Measurements from ENCODE around the gene LGR4. TPM values are rescaled to one million over a fixed set of nuclear protein-coding genes. Genes with fewer than 3 reads are reported as not detected.

Gene LGR4
- total and polyA plus RNA-seq, 2 donors = 6.8 to 8.2 TPM

DNA sequence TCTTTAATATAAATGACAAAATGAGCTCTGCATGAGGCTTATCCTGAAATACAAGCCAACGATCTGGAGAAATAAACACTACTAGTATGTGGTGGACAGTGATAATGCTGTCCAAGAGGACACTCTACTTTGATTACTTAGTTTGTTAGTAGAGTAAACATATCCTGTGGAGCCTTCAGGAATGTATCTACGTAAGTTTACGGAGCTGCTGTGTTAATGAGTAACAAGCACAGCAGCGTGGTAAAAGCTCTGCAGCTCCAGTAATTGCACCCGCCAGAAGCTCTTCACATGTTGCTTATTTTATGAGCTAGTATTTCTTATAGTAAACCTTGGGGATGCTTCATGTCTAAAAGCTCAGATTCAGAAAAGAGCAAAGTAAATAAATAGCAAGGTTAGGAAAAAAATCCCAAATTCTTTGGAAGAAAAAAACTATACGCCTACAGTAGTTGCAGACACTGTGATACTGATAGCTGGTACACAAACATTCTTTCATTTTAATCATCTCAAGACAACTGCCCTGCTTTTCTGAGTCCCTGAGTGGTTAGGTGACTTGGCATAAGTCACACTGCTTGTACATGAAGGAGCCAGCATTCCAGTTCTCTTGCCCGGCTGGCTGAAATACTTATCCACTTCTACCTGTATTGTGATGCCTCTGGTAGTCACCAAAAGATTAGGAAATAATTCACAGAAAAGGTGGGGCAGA lies 76.9 kb downstream of the LGR4 start:
- DNase-seq (ENCODE audit: low read depth in 6 of 9, low spot score in 9 of 9) = no peak
- Histone ChIP-seq H3K36me3 (ENCODE audit: control insufficient read depth in 2 of 2, insufficient read depth in 2 of 2, low read length in 1 of 2) (no peaks in the 10 kb centered on the region), H3K27me3 (ENCODE audit: control insufficient read depth in 2 of 2, insufficient read depth in 1 of 2, low read length in 1 of 2) (no peaks in the 10 kb centered on the region), H3K4me1 (ENCODE audit: control insufficient read depth in 2 of 2, insufficient read depth in 2 of 2, low read length in 2 of 2) (no peaks in the 10 kb centered on the region), H3K9me3 (ENCODE audit: control insufficient read depth in 2 of 2, insufficient read depth in 1 of 2, low read length in 1 of 2) (no peaks in the 10 kb centered on the region), H3K27ac (ENCODE audit: low read depth in 1 of 2, low read length in 1 of 2) (no peak overlapping the region), H3K4me3 (ENCODE audit: low read length in 2 of 2) (no peak overlapping the region)
- WGBS = 91% methylated on average over 7 of the region's 7 CpGs

DNA sequence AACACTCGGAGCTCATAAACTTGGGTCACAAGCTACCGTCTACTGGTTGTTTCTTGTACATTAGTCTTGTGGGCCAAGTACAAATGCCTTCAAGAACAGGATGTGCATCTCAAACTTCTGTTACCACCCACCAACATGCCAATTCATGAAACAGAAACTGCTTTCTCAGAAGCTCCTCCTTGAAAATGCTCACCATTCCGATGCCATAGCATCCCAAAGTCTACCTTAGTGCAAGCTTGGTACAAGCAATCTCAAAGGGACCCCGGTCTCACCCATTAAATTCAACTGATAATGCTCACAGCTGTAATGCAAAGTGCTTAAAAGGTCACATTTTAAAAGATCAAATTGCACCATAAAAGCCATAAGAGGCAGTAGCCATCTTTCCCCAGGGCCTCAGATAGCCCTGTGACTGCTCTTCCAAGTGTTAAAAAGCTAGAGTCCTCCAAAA lies 77.8 kb downstream of the LGR4 start:
- H3K27me3 ChIP-seq (ENCODE audit: control insufficient read depth in 2 of 2, insufficient read depth in 1 of 2, low read length in 1 of 2) = no peaks in the 10 kb centered on the region
- no peaks in the 10 kb centered on the region for H3K36me3 ChIP-seq (ENCODE audit: control insufficient read depth in 2 of 2, insufficient read depth in 2 of 2, low read length in 1 of 2)
- H3K27ac ChIP-seq (ENCODE audit: low read depth in 1 of 2, low read length in 1 of 2) = peak overlapping the region in 1 of 2 donors; percentile 20
- 88% methylated on average over 4 of the region's 4 CpGs for WGBS
- H3K4me1 ChIP-seq (ENCODE audit: control insufficient read depth in 2 of 2, insufficient read depth in 2 of 2, low read length in 2 of 2) = no peaks in the 10 kb centered on the region
- no peaks in the 10 kb centered on the region for H3K9me3 ChIP-seq (ENCODE audit: control insufficient read depth in 2 of 2, insufficient read depth in 1 of 2, low read length in 1 of 2)
- no peak overlapping the region for H3K4me3 ChIP-seq (ENCODE audit: low read length in 2 of 2)
- no peak for DNase-seq (ENCODE audit: low read depth in 6 of 9, low spot score in 9 of 9)

DNA sequence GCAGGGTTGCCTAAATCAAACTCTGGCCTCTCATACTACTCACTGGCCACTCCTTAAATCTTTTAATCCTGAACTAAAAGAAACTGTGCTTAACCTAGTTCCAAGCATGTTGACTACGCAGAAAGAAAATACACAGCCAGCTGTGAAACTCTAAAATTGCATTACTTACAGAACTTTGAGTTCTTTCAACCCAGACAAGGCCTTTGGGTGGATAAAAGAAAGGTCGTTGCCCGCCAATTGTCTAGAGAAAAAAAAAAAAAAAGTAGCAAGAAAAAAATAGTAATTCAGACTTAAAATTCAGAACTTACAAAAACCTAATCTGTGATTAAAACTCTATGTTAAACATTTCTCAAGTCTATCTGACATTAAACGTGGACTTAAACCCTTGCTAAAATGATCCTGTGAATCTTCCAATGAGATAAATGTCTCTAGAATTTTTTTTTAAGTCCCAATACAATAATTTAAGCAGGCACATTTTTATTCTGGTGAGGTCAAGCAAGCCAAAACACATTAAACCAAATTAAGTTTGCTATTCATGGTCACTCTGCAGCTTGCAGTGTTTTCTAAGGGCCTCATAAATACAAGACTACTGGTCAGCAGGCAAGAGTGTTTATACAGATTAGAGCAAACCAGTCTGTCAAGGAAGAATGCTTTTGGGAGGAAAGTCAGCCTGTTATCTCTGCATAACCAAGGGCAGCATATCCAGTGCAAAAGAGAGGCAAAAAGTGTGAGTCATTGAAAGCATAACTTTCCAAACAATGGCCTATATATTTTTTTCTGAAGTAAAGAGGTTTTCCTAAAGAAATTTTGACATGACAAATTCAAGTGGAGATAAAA lies 80.1 kb downstream of the LGR4 start:
- H3K4me3 ChIP-seq (ENCODE audit: low read length in 2 of 2) = no peak overlapping the region
- no peak overlapping the region for H3K27ac ChIP-seq (ENCODE audit: low read depth in 1 of 2, low read length in 1 of 2)
- H3K4me1 ChIP-seq (ENCODE audit: control insufficient read depth in 2 of 2, insufficient read depth in 2 of 2, low read length in 2 of 2) = no peaks in the 10 kb centered on the region
- H3K36me3 ChIP-seq (ENCODE audit: control insufficient read depth in 2 of 2, insufficient read depth in 2 of 2, low read length in 1 of 2) = no peaks in the 10 kb centered on the region
- DNase-seq (ENCODE audit: low read depth in 6 of 9, low spot score in 9 of 9) = no peak
- 92% methylated on average over 4 of the region's 4 CpGs for WGBS
- no peaks in the 10 kb centered on the region for H3K9me3 ChIP-seq (ENCODE audit: control insufficient read depth in 2 of 2, insufficient read depth in 1 of 2, low read length in 1 of 2)
- no peaks in the 10 kb centered on the region for H3K27me3 ChIP-seq (ENCODE audit: control insufficient read depth in 2 of 2, insufficient read depth in 1 of 2, low read length in 1 of 2)

DNA sequence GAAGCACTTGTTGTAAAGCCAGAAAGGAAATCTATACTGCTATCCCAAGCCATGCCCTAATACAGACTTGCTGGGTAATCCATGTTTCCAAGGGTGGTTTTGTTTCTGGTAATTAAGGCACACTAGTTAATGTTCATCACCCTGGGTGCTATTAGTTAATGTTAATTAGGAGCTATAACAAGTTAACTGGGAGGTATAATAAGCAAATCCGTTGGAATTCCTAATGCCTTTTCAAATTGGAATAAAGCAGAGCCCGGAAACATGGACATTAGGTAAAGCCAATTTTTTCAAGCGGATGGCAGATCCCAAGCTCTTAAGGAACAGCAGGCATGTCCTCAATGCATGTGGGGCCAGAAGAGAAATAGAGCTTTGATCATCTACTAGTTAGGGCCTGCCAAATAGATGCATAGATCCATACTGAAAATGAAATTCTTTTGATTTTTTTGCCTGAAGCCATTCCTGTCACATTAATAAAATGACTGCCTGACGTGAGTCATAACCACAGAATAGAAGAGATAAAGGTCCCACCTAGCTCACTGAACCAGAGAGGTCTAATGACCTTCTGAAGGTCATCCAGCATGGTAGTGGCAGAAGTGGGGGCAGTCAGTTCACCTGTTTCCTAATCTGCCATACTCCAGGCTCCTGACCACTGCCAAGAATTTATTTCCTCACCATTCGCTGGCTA lies 81.1 kb downstream of the LGR4 start:
- Histone ChIP-seq H3K4me1 (ENCODE audit: control insufficient read depth in 2 of 2, insufficient read depth in 2 of 2, low read length in 2 of 2) (no peaks in the 10 kb centered on the region), H3K4me3 (ENCODE audit: low read length in 2 of 2) (no peak overlapping the region), H3K36me3 (ENCODE audit: control insufficient read depth in 2 of 2, insufficient read depth in 2 of 2, low read length in 1 of 2) (no peaks in the 10 kb centered on the region), H3K9me3 (ENCODE audit: control insufficient read depth in 2 of 2, insufficient read depth in 1 of 2, low read length in 1 of 2) (no peaks in the 10 kb centered on the region), H3K27ac (ENCODE audit: low read depth in 1 of 2, low read length in 1 of 2) (no peak overlapping the region), H3K27me3 (ENCODE audit: control insufficient read depth in 2 of 2, insufficient read depth in 1 of 2, low read length in 1 of 2) (no peaks in the 10 kb centered on the region)
- WGBS = 93% methylated on average over 5 of the region's 5 CpGs
- DNase-seq (ENCODE audit: low read depth in 6 of 9, low spot score in 9 of 9) = no peak

DNA sequence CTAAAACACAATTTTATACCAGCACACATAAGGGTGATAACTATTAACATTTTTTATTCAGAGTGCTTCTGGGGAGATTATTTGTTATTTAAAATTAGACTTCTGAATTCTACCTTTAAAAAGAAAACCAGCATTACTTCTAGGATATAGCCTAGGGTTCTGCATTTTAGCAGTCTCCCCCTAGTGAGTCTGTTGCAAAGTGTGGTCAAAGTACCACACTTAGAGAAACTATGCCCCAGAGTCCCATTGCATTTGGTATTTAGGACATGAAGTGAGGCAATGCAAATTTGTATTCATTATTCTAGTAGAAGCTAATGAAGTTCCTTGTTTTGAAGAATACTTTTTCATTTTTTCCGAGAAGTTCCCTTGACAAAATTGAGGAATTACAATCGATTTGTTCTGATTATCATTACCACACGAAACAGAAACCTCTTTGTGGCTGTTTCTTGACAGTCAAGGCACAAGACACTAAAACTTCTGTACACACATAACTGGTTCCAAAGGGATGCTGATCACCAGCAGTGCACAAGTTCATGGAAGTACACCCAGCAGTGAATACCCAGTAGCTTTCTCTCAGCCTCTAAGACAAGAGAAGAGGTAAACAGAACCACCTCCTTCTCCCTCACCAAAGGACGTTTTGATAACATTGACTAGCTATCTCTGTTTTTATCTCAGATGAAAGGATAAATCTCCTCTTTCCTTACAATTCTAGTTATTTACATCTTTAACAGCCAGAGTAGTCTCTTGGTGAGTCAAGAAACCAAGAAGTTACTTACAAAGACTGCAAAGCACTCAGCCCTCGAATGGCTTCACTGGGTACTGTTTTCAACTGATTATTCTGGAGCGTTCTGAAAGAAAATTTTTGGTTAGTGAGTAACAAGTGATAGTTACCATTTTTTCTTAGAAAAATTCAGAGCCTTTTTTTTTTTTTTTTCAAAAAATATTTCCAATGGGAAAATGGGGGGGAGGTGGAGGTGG lies 82.0 kb downstream of the LGR4 start:
- Histone ChIP-seq H3K4me1 (ENCODE audit: control insufficient read depth in 2 of 2, insufficient read depth in 2 of 2, low read length in 2 of 2) (no peaks in the 10 kb centered on the region), H3K36me3 (ENCODE audit: control insufficient read depth in 2 of 2, insufficient read depth in 2 of 2, low read length in 1 of 2) (no peaks in the 10 kb centered on the region), H3K27me3 (ENCODE audit: control insufficient read depth in 2 of 2, insufficient read depth in 1 of 2, low read length in 1 of 2) (no peaks in the 10 kb centered on the region), H3K27ac (ENCODE audit: low read depth in 1 of 2, low read length in 1 of 2) (no peak overlapping the region), H3K4me3 (ENCODE audit: low read length in 2 of 2) (no peak overlapping the region), H3K9me3 (ENCODE audit: control insufficient read depth in 2 of 2, insufficient read depth in 1 of 2, low read length in 1 of 2) (no peaks in the 10 kb centered on the region)
- 92% methylated on average over 6 of the region's 6 CpGs for WGBS
- no peak for DNase-seq (ENCODE audit: low read depth in 6 of 9, low spot score in 9 of 9)

DNA sequence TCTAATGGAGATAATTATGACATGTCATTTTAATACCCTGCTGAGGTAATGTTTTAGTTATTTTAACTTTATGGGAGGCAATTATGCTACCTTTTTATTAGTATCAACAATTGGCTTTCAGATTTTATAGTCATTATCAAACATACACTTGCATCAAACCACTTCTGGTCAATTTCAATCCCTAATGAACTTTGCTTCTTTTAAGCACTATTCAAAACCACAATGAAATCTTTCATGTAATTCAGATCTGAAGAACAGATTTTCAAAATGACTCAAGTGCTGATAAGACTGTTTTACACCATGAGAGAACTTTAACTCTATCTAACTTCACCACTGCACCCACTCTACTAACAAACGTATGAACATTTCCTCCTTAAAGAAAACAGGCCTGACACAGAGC lies 83.7 kb downstream of the LGR4 start:
- no peaks in the 10 kb centered on the region for H3K4me1 ChIP-seq (ENCODE audit: control insufficient read depth in 2 of 2, insufficient read depth in 2 of 2, low read length in 2 of 2)
- DNase-seq (ENCODE audit: low read depth in 6 of 9, low spot score in 9 of 9) = no peak

DNA sequence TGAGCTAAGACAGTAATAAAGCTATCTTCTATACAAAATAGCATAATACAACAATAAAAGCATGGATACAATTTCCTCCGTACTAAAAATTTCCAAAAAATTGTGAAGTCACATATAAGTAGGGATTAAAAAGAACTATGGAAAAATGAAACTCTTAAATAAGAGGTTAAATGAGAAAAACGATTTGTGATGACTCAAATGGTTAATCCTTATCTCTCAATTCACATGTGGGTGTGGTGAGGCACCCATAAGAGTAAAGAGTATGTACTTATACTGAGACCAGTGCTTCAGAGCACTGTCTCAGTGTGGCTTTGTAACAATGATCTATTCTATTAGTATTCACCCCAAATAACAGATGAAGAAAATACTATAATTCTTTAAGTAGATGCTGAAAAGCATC lies 84.6 kb downstream of the LGR4 start:
- 75% methylated on average over 2 of the region's 2 CpGs for WGBS
- Histone ChIP-seq H3K4me3 (ENCODE audit: low read length in 2 of 2) (no peak overlapping the region), H3K9me3 (ENCODE audit: control insufficient read depth in 2 of 2, insufficient read depth in 1 of 2, low read length in 1 of 2) (no peaks in the 10 kb centered on the region), H3K36me3 (ENCODE audit: control insufficient read depth in 2 of 2, insufficient read depth in 2 of 2, low read length in 1 of 2) (no peaks in the 10 kb centered on the region), H3K27ac (ENCODE audit: low read depth in 1 of 2, low read length in 1 of 2) (no peak overlapping the region), H3K27me3 (ENCODE audit: control insufficient read depth in 2 of 2, insufficient read depth in 1 of 2, low read length in 1 of 2) (no peaks in the 10 kb centered on the region), H3K4me1 (ENCODE audit: control insufficient read depth in 2 of 2, insufficient read depth in 2 of 2, low read length in 2 of 2) (no peaks in the 10 kb centered on the region)
- DNase-seq (ENCODE audit: low read depth in 6 of 9, low spot score in 9 of 9) = no peak

More for the DNA sequence above, 83.7 kb downstream of the LGR4 start:
- Histone ChIP-seq H3K9me3 (ENCODE audit: control insufficient read depth in 2 of 2, insufficient read depth in 1 of 2, low read length in 1 of 2) (no peaks in the 10 kb centered on the region), H3K36me3 (ENCODE audit: control insufficient read depth in 2 of 2, insufficient read depth in 2 of 2, low read length in 1 of 2) (no peaks in the 10 kb centered on the region), H3K27me3 (ENCODE audit: control insufficient read depth in 2 of 2, insufficient read depth in 1 of 2, low read length in 1 of 2) (no peaks in the 10 kb centered on the region), H3K27ac (ENCODE audit: low read depth in 1 of 2, low read length in 1 of 2) (no peak overlapping the region), H3K4me3 (ENCODE audit: low read length in 2 of 2) (no peak overlapping the region)
- 78% methylated on average over 1 of the region's 1 CpG for WGBS

DNA sequence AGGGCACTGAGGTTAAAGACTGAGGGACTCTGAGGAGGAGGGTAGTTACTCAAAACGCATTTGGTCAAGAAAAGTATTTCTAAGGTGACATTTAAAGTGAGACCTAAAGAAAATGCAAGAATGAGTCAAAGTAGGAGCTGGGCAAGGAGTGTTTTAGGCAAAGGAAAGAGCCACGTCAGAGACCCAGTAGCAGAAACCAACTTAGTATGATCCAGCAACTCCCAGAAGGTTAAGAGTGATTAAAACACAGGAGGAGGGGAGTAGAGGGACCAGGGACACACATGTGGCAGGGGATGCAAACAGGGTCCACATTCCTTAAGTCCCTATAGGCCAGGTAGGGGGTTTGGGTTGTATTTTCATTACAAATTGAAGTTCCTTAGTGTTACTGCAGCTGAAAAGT lies 85.2 kb downstream of the LGR4 start:
- no peaks in the 10 kb centered on the region for H3K4me1 ChIP-seq (ENCODE audit: control insufficient read depth in 2 of 2, insufficient read depth in 2 of 2, low read length in 2 of 2)
- H3K36me3 ChIP-seq (ENCODE audit: control insufficient read depth in 2 of 2, insufficient read depth in 2 of 2, low read length in 1 of 2) = no peaks in the 10 kb centered on the region
- H3K27me3 ChIP-seq (ENCODE audit: control insufficient read depth in 2 of 2, insufficient read depth in 1 of 2, low read length in 1 of 2) = no peaks in the 10 kb centered on the region
- no peak overlapping the region for H3K4me3 ChIP-seq (ENCODE audit: low read length in 2 of 2)
- H3K9me3 ChIP-seq (ENCODE audit: control insufficient read depth in 2 of 2, insufficient read depth in 1 of 2, low read length in 1 of 2) = no peaks in the 10 kb centered on the region
- no peak overlapping the region for H3K27ac ChIP-seq (ENCODE audit: low read depth in 1 of 2, low read length in 1 of 2)
- no peak for DNase-seq (ENCODE audit: low read depth in 6 of 9, low spot score in 9 of 9)
- WGBS = 70% methylated on average over 2 of the region's 2 CpGs

Measured in thymus (tissue), 11 donors.